DMS79 treated with DMSO at 0.1 percent for 48 hours (cell line): ENCODE data around the gene ERVV-1.
"Not testable (repeated sequence)": the region's sequence is repeated elsewhere in the genome, so short reads cannot be mapped to it uniquely, and the experiment has no call there.

Source experiments
- DNase-seq: peaks from one replicate; lab custom pipeline; 2025; lab: John Stamatoyannopoulos, UW

Gene ERVV-1

GRCh38 chr19:53028306-53028705, 14.6 kb downstream of the ERVV-1 start:
- not testable (repeated sequence) for DNase-seq

- DNase-seq, result no peak
These were observed 20.3 kb downstream of the ERVV-1 start for GRCh38 chr19:53034054-53034453.

GRCh38 chr19:53034948-53035675, 21.4 kb downstream of the ERVV-1 start:
- DNase-seq, result no peak

GRCh38 chr19:53037101-53038097, 23.7 kb downstream of the ERVV-1 start:
- no peak for DNase-seq

- DNase-seq, result no peak
These were observed 27.6 kb downstream of the ERVV-1 start for GRCh38 chr19:53041366-53041765.

GRCh38 chr19:53045536-53045935, 31.8 kb downstream of the ERVV-1 start:
- DNase-seq, result no peak

GRCh38 chr19:53047379-53047778, 33.7 kb downstream of the ERVV-1 start:
- no peak for DNase-seq

GRCh38 chr19:53055117-53055516, 41.4 kb downstream of the ERVV-1 start:
- DNase-seq, result peak; percentile 33

- peak; percentile 50 for DNase-seq
These were observed 44.3 kb downstream of the ERVV-1 start for GRCh38 chr19:53057904-53058580.
